HG02938 (cell line): Measurements from ENCODE around the gene ENOSF1.
"Not testable (repeated sequence)": the region's sequence is repeated elsewhere in the genome, so short reads cannot be mapped to it uniquely, and the experiment has no call there.

Experiments
- ATAC-seq: cut with Tn5 transposase; IDR thresholded peaks from one replicate; pipeline ENCODE4 v1.9.1; 2021; ENCODE audit warnings: mild to moderate bottlenecking, moderate library complexity; ENCODE audit not compliant: unreplicated experiment

The ENOSF1 gene

DNA sequence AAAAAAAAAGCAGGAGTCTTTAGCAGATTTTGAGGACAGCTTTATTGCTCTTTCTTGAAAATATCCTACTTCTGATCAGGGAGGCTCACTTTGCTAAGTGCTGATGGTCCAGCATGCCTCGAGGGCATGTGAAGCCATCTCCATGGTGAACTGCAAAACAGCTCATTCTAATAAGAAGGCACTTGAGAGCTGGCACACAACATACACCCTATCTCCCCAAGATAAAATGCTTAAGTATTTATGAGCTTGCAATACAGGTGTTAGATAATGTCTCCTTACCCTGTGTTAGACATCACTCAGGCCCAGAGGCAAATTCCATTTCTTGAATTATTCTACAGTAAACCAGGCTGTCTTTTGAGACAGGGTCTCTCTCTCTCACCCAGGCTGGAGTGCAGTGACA, 2.7 kb downstream of the ENOSF1 start:
- no peak for ATAC-seq

DNA sequence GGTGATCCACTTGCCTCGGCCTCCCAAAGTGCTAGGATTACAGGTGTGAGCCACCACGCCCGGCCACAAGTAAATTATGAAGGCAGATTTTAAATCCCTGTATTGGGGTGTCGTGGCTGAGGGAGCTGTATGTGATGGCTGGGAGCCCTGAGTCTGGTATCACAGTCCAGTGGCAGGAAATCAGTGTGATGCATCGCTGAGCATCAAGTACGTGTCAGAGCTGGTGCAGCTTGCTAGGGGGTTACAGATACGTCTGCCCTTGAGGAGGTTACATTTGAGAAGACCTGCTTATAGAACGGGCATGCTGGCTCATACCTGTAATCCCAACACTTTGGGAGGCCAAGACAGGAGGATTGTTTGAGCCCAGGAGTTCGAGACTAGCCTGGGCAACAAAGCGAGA, 4.3 kb downstream of the ENOSF1 start:
- no peak for ATAC-seq

GRCh38 chr18:706405-706804, 6.0 kb downstream of the ENOSF1 start:
- ATAC-seq = no peak

DNA sequence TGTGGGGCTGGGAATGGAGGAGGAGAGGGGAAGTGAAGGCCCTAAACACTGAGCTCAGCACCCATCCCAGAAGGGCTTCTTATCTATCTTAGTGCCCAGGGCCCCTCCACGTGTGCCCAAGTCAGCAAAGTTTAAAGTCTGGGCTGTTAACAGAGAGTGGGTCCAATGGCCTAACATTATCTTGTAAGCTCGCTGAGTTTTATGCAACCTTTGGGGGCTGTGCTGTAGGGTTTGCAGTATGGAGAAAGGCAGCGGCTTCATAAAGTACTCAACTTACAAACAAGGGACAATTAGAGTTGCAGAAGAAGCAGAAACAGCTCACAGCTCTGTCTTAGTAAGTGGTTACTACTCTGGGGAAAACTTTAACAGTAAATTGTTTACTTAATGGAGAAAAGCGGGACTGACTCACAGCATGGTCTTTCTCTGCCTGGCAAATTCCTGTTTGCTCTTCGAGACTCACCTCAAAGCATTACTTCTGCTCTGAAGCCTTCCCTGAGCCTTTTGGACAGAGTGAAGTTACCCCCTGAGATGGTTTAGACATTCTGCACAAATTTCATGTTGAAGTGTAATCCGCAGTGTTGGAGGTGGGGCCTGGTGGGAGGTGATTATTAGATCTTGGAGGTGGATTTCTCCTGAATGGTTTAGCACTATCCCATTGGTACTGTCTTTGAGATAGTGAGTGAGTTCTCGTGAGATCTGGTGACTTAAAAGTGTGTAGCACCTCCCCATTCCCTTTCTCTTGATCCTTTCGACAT, 9.0 kb downstream of the ENOSF1 start:
- no peak for ATAC-seq

DNA sequence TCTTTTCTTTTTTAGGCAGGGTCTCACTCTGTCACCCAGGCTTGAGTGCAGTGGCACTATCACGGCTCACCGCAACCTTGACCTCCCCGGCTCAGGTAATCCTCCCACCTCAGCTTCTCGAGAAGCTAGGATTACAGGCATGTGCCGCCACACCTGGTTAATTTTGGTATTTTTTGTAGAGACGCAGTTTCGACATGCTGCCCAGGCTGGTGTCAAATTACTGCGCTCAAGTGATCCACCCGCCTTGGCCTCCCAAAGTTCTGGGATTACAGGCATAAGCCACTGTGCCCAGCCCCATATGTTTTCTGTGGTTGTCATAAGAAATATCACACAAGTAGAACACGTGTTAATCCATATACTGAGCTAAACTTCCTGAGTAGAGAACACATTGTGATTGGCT, 14.6 kb downstream of the ENOSF1 start:
- ATAC-seq = no peak

- ATAC-seq = no peak
These were observed 15.4 kb downstream of the ENOSF1 start for GRCh38 chr18:697012-697411.

DNA sequence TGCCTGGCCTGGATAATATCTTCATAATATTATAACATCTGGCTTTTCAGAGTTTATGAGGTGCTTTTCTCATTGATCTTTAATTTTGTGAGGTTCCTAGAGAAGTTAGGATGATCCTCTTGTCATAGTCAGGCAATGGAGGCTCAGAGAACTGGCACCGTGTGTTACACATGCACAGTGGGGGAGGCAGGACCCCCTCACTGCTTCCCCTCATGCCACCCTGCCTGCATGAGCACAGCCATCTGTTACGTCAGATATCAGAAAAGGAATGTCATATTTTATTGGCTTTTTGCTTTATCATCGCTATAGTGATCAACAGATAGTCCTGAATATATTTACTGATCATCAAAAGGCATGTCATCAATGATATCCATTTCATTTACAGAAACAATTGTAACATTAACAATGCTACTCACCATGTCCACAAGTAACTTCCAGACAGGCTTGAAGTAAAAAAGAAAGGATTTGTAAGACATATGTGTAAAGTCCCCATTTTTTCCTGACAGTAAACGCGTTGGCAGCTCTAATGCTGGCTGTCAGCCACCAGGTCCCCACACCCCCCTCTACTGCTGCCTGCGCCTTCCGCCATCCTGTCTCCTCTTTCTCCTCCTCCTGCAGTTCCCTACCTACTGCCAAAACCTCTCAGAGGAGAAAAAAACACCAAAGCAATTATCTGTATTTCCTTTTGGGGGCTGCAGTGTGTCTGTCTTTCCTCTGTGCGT, 18.8 kb downstream of the ENOSF1 start:
- no peak for ATAC-seq

DNA sequence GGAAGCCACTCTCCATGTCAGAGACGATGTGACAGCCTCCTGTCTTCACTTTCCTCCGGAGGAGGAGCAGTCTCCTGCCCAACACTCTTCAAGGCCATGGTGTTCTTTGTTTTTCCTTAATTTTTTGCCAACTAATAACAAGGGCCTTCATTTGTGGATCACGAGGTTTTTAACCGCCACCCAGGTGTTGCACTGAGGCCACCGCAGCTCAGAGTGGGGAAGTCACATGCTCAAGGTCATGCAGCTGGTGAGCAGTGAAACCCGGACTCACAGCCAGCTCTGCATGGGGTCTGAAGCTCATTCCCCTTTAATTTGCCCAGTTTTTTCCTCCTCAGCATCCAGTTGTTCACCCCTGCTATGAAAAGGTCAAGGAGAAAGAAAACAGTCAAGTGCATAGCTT, 19.6 kb downstream of the ENOSF1 start:
- no peak for ATAC-seq

DNA sequence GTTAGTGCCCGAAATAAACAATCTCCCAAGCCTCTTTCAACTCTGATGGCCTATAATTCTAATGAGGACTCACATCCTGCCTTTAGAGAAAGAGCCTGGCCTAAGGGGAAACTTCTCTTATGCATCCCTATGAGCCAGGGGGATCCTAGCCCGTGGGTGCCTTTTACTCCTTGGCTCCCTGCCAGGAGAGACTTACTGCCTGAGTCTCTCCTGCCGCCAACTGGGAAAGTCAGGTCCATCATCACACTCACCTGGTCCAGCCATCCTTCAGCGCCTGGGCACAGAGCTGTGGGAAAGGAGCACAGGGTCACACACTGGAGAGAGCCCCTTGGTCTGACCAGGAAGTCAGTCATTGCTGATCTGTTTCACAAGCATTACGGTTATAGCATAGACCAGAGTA, 24.1 kb downstream of the ENOSF1 start:
- ATAC-seq = no peak

- no peak for ATAC-seq
These were observed 25.9 kb downstream of the ENOSF1 start for GRCh38 chr18:686339-687111.

DNA sequence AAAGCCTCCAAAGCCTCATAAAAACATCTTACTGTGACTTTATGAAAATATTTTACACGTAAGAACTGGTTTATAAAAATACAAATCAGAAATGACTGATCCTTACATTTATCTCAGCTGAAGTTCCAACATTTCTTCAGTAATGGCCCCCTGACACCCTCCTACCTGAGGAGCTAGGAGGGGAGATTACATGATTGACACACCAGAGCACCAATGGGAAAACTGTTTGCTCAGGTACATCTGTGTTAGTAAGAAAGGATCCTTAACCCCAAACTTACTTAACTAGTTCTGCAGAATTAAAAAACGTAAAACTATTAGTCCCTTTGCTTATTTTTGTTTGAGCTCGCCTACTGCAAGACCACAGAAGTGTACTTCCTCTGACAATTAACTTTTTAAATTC, 27.0 kb downstream of the ENOSF1 start:
- no peak for ATAC-seq

GRCh38 chr18:683531-683930, 28.9 kb downstream of the ENOSF1 start:
- no peak for ATAC-seq

GRCh38 chr18:682833-683232, 29.6 kb downstream of the ENOSF1 start:
- ATAC-seq = no peak

GRCh38 chr18:682416-682815, 30.0 kb downstream of the ENOSF1 start:
- not testable (repeated sequence) for ATAC-seq

- no peak for ATAC-seq
These were observed 30.4 kb downstream of the ENOSF1 start for GRCh38 chr18:681985-682384.

DNA sequence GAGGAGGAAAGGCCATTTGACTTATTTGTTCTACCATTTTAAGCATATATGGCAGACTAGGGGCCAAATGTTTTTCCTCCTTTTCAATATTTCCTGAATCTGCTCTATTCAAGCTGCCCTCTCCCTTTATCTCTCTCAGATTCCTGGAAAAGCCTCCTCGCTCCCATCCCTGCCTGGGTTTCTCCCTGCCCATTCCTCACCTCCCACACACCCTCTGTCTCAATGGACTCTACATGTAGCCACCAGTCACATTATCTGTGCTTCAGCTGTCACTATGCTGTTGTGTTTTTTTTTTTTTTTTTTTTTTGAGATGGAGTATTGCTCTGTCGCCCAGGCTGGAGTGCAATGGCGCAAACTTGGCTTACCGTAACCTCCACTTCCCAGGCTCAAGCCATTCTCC, 32.0 kb downstream of the ENOSF1 start:
- ATAC-seq = no peak

DNA sequence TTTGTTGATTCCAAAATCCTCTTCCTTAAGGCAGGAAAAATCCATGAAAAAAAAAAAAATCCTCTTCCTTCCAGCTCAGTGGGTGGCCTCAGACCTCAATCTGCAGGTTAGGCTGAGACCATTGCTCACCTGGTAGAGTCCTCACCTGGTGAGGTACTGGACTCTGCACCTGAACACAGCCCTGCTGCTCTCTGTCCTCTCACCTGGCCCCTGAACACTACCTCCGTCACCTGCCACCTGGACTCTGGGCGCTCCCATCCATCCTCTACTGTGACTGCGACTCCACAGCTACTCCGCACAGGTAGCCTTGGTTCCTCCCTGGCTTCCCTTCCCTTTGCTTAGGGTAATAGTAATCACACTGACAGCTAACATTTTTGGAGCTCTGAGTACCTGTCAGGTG, 32.9 kb downstream of the ENOSF1 start:
- no peak for ATAC-seq

GRCh38 chr18:678482-679182, 33.8 kb downstream of the ENOSF1 start:
- ATAC-seq = no peak

- ATAC-seq = no peak
These were observed 34.5 kb downstream of the ENOSF1 start for GRCh38 chr18:677951-678381.

GRCh38 chr18:677145-677544, 35.3 kb downstream of the ENOSF1 start:
- ATAC-seq = no peak

DNA sequence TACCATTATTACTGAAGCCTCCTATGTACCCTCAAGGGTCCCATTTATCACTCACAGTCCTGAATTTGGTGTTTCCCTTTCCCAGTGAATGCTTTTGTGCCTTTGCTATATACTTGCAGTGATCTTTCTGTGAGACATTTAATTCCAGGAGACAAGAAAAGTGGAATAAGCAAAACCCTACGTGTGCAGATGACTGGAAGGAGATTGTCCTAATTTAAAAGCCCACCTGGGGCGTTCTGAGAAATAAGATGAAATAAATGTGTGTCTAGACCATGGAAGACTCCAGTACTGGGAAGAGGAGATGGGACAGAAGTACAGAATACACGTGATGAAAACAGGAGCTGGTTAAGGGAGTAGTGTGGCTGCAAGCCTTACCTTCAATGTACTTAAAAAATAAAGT, 35.7 kb downstream of the ENOSF1 start:
- no peak for ATAC-seq
